Stimulated activated CD4-positive, alpha-beta T cell treated with anti-CD3 and anti-CD28 coated beads, TNF-alpha, amount 100 ng/mL, for 48 hours (primary cell): ENCODE data around the gene SYK.
"Not testable (repeated sequence)": the region's sequence is repeated elsewhere in the genome, so short reads cannot be mapped to it uniquely, and the experiment has no call there.

Source experiments
- DNase-seq, 3 donors: peaks; one replicate each; pipeline ENCODE4 v3.0.0-alpha.2; 2020; ENCODE audit warnings: low read depth in 3 of 3

SYK gene

DNA sequence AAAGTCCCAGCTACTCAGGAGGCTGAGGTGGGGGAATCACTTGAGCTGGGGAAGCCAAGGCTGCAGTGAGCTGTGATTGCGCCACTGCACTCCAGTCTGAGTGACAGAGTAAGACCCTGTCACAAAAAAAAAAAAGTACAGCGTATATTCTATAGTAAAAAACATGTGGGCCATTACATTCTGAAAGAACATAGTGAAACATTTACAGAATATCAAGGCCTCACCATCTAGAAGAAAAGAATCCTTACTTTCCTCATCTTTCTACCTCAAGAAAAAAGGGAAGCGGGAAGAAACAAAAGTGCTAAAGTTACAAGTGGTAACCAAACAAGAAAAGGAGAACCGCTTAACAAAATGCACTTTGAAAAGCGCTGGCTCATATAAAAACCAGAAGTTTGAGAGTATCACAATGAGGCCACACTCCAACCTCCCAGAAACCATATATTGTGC is 5.7 kb upstream of the SYK start:
- DNase-seq = no peak

GRCh38 chr9:90799271-90799852 is 2.3 kb upstream of the SYK start:
- no peak for DNase-seq

- DNase-seq = no peak
Measured at GRCh38 chr9:90801973-90802322, 329 bp downstream of the SYK start.

GRCh38 chr9:90802386-90802985 is 867 bp downstream of the SYK start:
- DNase-seq = no peak

DNA sequence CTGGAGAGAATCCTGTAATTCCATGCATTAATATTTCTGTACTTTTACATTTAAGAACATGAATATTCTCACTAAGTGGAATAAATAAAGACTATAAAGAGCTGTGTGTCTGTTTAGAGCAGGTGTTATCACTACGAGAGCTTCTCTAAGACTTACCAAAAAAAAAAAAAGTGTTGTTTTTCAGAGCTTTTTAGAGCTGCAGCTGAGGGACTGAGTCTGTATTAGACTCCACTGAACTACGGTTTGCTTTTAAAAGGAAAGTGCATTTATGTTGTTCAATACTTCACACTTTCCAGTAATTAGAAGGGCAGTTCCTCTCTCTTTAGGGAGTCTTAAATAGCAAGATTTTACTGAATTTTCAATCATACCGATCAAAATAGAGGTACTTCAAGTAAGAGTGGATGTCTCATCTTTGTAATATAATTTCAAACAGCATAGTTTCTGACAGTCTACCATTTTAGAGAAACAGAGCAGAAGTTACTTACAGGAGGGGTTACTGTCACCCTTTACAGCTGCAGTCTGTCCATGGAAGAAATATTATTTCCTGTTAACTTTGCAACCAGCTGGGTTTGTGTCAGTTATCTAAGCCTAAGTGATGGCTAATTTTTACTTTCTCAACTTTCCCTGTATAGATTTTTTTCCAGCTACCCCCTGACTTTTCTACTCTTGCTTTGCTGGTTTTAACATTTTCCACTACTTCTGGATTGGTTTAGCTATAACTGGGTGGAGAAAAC is 2.4 kb downstream of the SYK start:
- DNase-seq = no peak

GRCh38 chr9:90805006-90805996 is 3.7 kb downstream of the SYK start:
- DNase-seq = no peak

DNA sequence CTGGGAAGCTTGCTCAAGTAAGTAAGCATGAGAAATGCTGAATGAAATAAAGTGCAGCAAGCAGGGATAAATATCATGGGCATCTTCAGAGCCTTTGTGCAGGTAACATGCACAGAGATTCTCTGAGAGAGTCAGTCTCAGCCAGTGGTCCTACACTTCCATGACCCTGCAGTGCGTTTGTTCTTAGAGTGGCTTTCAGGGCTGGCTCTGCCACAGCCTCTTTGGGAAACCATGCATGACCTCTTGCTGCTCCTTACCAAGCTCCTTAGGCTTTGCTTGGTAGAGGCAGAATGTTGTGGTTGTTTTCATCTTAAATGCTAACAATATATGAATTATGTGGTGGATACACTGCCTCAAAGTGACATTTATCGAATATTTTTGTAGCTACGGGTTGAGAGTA is 5.4 kb downstream of the SYK start:
- no peak for DNase-seq

GRCh38 chr9:90808398-90808797 is 6.8 kb downstream of the SYK start:
- no peak for DNase-seq

DNA sequence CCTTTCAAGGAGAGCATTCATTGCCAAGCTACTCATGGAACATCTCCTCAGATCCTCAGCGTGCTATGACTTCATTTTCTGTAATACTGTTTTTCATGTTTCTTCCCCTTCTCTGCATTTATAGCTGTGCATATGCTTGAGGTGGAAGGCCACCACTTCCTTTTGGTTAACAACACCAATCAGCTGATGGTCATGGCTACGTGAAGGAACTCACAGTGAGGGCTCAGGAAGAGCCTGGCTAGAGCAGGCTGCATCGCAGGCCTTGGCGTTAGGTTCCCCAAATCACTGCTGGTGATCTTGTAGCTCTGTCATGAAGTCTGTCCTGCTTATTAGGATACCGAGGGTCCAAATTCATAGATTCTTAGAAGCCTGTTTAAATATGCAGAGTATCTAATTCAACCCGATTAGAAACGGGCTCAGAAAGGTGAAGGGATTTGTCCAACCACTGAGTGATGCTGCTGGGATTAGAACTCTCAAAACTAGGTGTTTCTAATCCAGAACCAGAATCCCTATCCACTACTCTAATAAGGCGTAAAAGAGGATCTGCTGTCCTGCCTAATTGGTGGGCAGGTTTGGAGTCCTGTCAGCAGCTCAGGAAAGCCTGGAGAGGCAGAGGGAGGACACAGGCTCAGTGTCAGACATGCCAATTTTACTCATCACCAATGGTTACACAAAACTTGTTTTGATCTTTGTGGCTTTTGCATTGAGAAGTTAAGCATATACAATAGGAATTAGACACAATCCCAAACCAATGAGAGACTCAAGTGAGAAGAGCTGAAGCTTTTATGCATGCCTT is 7.5 kb downstream of the SYK start:
- DNase-seq = no peak

DNA sequence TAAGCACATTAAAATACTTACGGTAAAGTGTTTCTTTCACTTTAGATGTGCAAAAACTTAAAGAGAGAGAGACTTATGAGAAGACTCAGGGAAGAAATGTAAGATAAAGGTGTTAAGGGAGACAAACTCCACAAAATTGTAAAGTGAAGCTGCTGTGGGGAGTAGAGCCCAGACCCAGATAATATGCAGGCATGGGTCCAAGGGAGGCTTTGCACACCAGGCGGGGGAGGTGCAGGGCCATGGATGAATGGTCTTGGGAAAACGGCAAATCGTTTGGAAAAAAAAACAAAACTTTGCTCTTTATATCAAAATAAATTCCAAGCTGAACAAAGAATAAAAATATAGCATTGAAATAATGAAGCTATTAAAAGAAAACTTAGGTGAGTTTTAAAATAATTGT is 9.1 kb downstream of the SYK start:
- DNase-seq = no peak

GRCh38 chr9:90813046-90813445 is 11.4 kb downstream of the SYK start:
- DNase-seq = no peak

GRCh38 chr9:90813523-90813922 is 11.9 kb downstream of the SYK start:
- DNase-seq = no peak

- DNase-seq = no peak
Measured at GRCh38 chr9:90814355-90814754, 12.7 kb downstream of the SYK start.

GRCh38 chr9:90815183-90815943 is 13.7 kb downstream of the SYK start:
- DNase-seq = no peak

- no peak for DNase-seq
Measured at GRCh38 chr9:90815944-90816357, 14.3 kb downstream of the SYK start.

- no peak for DNase-seq
Measured at GRCh38 chr9:90816690-90817089, 15.1 kb downstream of the SYK start.

GRCh38 chr9:90818279-90818678 is 16.7 kb downstream of the SYK start:
- no peak for DNase-seq

DNA sequence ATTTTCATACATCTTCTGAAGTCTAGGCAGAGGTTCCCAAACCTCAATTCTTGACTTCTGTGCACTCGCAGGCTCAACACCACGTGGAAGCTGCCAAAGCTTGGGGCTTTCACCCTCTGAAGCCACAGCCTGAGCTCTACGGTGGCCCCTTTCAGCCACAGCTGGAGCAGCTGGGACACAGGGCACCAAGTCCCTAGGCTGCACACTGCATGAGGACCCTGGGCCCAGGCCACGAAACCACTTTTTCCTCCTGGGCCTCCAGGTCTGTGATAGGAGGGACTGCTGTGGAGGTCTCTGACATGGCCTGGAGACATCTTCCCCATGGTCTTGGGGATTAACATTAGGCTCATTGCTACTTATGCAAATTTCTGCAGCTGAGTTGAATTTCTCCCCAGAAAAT is 18.8 kb downstream of the SYK start:
- DNase-seq = not testable (repeated sequence)

- not testable (repeated sequence) for DNase-seq
Measured at GRCh38 chr9:90821236-90821635, 19.6 kb downstream of the SYK start.

GRCh38 chr9:90821697-90822096 is 20.1 kb downstream of the SYK start:
- DNase-seq = no peak

GRCh38 chr9:90822866-90823265 is 21.2 kb downstream of the SYK start:
- no peak for DNase-seq
